ENCODE measurements around the gene ARL5C.
"Not testable (repeated sequence)": the region's sequence is repeated elsewhere in the genome, so short reads cannot be mapped to it uniquely, and the experiment has no call there.

Gene ARL5C

DNA sequence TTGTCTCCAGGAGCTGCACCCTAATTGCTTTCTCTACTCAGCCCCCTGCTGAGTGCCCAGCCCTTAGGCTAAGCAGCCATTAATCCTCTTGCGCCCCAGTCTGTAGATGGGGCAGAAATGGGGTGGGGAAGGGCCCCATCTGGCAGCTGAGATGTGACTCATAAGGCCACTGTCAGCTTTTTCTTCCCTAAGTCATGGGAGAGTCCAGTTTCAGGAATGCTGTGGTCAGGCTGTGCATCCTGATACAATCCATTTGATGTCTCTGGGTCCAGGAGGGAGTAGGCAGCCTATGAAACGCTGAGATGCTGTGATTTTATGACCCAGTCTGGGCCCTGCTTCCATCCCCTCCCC, 26.8 kb downstream of the ARL5C start:
- no peak for DNase-seq

- DNase-seq = no peak
Measured at GRCh38 chr17:39138431-39139160, 27.4 kb downstream of the ARL5C start.

- DNase-seq = no peak
Measured at GRCh38 chr17:39134878-39135277, 31.1 kb downstream of the ARL5C start.

GRCh38 chr17:39132192-39132610, 33.8 kb downstream of the ARL5C start:
- no peak for DNase-seq

- no peak for DNase-seq
Measured at GRCh38 chr17:39131616-39132015, 34.3 kb downstream of the ARL5C start.

DNA sequence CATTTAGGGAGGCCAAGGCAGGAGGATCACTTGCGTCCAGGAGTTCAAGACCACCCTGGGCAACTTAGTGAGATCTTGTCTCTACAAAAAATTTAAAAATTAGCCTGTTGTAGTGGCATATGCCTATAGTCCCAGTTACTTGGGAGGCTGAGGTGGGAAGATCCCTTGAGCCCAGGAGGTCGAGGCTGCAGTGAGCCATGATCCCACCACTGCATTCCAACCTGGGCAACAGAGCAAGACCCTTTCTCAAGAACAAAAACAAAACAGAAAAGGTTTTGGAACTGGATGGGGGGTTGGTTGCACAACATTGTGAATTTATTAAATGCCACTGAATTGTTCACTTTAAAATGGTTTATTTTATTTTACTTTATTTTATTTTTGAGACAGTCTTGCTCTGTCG, 35.8 kb downstream of the ARL5C start:
- DNase-seq = no peak

DNA sequence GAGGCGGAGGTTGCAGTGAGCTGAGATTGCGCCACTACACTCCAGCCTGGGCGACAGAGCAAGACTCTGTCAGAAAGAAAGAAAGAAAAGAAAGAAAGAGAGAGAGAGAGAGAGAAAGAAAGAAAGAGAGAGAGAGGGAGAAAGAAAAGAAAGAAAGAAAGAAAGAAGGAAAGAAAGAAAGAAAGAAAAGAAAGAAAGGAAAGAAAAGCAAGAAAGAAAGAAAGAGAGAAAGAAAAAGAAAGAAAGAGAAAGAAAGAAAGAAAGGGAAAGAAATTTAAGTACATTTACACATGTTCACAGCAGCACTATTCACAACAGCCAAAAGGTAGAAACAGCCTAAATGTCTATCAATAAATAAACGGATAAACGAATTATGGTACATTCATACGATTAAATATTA, 36.4 kb downstream of the ARL5C start:
- DNase-seq = not testable (repeated sequence)

- no peak for DNase-seq
Measured at GRCh38 chr17:39126436-39126835, 39.5 kb downstream of the ARL5C start.

DNA sequence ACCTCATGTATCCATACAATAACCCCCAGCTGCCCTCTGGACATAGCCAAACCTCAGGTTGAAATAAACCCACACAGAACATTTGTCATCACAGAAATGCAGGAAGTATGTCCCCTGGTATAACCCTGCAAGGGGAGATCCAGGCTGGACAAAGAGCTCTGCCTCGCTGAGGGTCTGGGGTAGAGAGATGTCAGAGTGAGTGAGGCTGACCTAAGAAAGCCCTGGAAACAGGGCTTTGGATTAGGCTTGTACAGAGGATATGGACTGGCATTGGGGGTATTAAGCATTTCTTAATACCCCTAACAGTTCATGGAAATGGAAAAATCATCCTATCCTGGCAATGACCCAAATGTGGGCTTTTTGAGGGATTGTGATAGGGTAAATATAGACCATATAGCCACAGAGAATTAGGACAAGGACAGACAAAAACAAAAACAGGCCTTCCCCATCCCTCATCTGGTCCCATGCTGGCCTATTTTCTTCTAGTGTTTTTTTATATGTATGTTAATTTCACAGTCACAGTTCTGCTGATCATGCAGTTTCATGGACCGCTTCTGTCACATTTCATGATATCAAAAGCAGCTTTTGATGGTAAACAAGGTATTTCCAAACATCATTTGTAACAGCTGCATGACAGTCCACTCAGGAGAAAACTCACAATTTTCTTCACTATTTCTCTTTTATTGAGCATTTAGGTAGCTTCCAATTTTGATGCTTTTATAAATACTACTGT, 40.7 kb downstream of the ARL5C start:
- no peak for DNase-seq

GRCh38 chr17:39123627-39124026, 42.3 kb downstream of the ARL5C start:
- no peak for DNase-seq

DNA sequence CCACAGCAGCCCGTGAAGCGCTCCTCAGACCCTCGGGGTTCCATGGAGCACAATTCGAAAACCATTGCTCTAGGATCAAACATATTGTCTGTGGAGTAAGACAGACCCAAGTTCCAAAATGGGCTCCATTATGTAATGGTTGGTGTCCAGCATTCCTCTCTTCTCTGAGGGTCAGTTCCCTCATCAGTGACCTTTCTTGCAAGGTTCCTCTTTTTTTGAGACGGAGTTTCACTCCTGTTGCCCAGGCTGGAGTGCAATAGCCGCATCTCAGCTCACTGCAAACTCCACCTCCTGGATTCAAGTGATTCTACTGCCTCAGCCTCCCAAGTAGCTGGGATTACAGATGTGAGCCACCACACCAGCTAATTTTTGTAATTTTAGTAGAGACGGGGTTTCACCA, 43.0 kb downstream of the ARL5C start:
- no peak for DNase-seq

DNA sequence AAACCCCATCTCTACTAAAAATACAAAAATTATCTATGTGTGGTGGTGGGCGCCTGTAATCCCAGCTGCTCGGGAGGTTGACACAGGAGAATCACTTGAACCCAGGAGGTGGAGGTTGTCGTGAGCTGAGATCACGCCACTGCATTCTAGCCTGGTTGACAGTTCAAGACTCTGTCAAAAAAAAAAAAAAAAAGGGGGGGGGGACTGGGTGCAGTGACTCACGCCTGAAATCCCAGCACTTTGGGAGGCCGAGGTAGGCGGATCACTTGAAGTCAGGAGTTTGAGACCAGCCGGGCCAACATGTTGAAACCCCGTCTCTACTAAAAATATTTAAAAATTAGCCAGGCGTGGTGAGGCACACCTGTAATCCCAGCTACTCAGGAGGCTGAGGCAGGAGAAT, 44.0 kb downstream of the ARL5C start:
- not testable (repeated sequence) for DNase-seq

- DNase-seq = no peak
Measured at GRCh38 chr17:39118674-39119419, 47.1 kb downstream of the ARL5C start.

DNA sequence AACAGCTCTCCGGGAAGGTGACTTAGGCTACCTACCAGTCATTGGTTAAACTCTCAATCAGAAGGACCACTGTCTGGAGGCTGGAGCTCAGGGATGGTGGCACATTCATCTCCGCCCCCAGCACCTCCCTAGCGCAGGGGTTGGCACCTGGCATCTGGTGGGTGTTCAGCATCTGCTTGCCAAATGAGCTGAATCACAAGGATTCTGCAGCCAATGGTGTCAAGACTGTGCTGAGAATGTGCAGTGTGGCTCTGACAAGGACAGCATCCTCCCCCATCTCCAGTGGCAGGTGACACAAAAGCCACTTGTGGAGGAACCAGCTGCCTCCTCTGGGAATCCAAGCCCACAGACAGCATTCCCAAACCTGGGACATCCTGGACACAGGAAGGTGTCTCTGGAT, 49.7 kb downstream of the ARL5C start:
- DNase-seq = no peak

- no peak for DNase-seq
Measured at GRCh38 chr17:39115135-39115534, 50.8 kb downstream of the ARL5C start.

GRCh38 chr17:39114723-39115122, 51.2 kb downstream of the ARL5C start:
- DNase-seq = no peak

- DNase-seq = no peak
Measured at GRCh38 chr17:39113871-39114270, 52.1 kb downstream of the ARL5C start.

DNA sequence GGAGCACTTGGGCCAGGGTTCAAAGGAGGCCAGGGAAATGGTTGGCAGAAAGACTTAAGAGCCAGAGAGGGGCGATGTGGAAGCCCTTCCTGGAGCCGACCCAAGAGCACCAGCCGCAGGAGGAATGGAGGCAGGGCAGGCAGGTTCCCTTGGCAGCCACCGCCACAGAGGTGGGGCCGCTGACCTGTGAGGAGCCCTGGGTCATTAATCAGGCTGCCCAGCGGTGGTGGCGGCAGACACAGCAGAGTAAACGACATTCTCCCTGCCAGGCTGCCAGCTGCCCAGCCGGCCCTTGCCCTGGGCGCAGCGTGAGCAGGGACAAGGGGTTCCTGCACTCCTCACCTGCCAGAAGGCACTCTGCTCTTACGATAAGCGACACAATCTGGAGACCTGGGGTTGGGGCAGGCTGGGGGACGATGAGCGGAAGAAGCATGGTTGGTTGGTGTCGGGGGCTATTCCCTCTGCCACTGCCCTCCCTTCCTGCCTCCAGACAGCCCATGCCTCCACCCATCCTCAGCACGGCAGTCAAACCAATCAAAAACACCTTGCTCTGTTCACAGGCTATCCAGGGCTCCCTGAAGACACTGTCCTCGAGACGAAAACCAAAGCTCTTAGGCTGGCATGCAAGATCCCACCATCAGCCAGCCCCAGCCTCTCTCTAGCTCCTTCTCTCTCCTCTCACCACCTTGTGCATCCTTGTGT, 55.4 kb downstream of the ARL5C start:
- DNase-seq = no peak

DNA sequence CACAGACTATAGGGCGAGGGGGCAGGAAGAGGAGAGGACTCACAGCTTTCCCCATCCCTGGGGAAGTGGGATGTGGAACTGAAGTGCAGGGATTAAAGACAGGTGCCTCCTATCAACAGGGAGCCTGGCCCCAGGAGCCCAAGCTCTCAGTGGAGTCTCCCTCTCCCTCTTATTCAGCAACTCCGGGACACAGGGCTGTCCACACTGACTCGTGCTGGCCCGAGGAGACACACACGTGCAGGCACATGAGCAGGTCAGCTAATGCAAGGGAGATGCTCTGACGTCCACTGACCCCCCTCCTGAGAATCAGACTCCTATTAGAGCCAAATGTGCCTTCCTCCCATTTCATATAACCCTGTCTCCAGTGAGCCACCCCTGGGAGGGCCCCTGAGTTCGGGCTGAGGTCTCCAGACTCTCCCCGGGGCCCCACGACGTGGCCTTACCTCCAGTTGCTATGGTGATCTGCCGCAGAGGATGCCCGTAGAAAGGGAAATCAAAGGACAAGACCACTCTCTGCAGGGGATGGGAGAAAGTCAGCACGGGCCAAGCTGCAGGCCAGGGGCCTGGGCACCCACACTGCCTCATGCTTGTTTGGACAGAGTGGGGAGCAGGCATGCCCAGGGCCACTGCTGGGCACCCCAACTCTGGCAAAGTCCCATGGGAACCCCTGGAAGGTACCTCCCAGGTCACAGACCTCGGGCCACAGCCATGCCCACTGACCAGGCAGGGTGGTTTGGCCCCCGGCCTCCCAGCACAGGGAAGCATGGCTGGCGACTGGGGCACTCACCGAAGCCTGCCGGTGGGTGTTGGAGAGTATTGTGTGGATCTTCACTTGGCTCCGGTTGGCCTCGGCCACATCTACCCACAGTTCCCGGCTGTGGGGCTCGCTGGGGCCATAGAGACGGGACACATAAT, 57.2 kb downstream of the ARL5C start:
- no peak for DNase-seq

GRCh38 chr17:39107973-39108372, 58.0 kb downstream of the ARL5C start:
- no peak for DNase-seq

DNA sequence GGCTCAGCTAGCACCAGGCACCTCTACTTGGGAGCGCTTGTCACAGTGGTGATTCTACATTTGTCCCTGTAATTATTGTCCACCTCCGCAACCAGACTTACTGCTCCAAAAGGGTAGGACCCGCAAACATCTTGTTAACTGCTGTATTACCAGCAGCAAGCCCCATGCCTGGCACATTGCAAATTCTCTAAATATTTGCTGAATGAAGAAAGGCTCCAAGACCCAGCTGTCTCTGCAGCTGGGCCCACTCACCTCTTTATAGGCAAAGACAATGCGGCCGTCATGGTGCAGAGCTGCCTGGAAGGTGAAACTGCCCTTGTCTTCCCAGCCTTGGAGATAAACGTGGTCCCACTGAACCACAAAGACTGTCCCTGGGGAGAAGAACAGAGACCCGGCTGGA, 58.8 kb downstream of the ARL5C start:
- DNase-seq = no peak

Data from activated CD4-positive, alpha-beta T cell treated with anti-CD3 and anti-CD28 coated beads, Interleukin-2, amount 50 U/mL, for 1 hour (primary cell).